ENCODE data around the gene NEK11.

The NEK11 gene

GRCh38 chr3:131143802-131144201 lies 117.1 kb downstream of the NEK11 start:
- no peak for DNase-seq

- no peak for DNase-seq
These were observed 120.9 kb downstream of the NEK11 start for GRCh38 chr3:131147534-131147933.

- DNase-seq, result no peak
These were observed 131.8 kb downstream of the NEK11 start for GRCh38 chr3:131158434-131158833.

- DNase-seq, result no peak
These were observed 135.8 kb downstream of the NEK11 start for GRCh38 chr3:131162516-131162915.

- DNase-seq, result no peak
These were observed 141.2 kb downstream of the NEK11 start for GRCh38 chr3:131167867-131168266.

GRCh38 chr3:131169331-131169730 lies 142.7 kb downstream of the NEK11 start:
- no peak for DNase-seq

GRCh38 chr3:131172502-131173200 lies 146.0 kb downstream of the NEK11 start:
- DNase-seq, result no peak

- DNase-seq, result no peak
These were observed 148.1 kb downstream of the NEK11 start for GRCh38 chr3:131174752-131175151.

GRCh38 chr3:131178710-131179375 lies 152.2 kb downstream of the NEK11 start:
- no peak for DNase-seq

GRCh38 chr3:131192701-131193100 lies 166.0 kb downstream of the NEK11 start:
- DNase-seq, result no peak

- no peak for DNase-seq
These were observed 167.1 kb downstream of the NEK11 start for GRCh38 chr3:131193641-131194238.

- no peak for DNase-seq
These were observed 168.1 kb downstream of the NEK11 start for GRCh38 chr3:131194816-131195215.

GRCh38 chr3:131200636-131201199 lies 174.0 kb downstream of the NEK11 start:
- DNase-seq, result no peak

GRCh38 chr3:131216330-131216729 lies 189.7 kb downstream of the NEK11 start:
- no peak for DNase-seq

GRCh38 chr3:131216801-131217200 lies 190.1 kb downstream of the NEK11 start:
- no peak for DNase-seq

GRCh38 chr3:131217296-131217741 lies 190.6 kb downstream of the NEK11 start:
- no peak for DNase-seq

GRCh38 chr3:131218196-131218595 lies 191.5 kb downstream of the NEK11 start:
- DNase-seq, result no peak

GRCh38 chr3:131221731-131222130 lies 195.1 kb downstream of the NEK11 start:
- DNase-seq, result no peak

GRCh38 chr3:131222599-131222998 lies 195.9 kb downstream of the NEK11 start:
- no peak for DNase-seq

- DNase-seq, result no peak
These were observed 197.0 kb downstream of the NEK11 start for GRCh38 chr3:131223373-131224289.

- DNase-seq, result no peak
These were observed 198.3 kb downstream of the NEK11 start for GRCh38 chr3:131224886-131225550.

GRCh38 chr3:131228522-131228921 lies 201.8 kb downstream of the NEK11 start:
- DNase-seq, result no peak
